HEK293 (cell line): ENCODE results near the gene ZNF488.

Experiments used
- CTCF ChIA-PET: fragments of 350-600 bp; formaldehyde crosslinking; extraction: SDS; loops from one replicate; lab custom pipeline; 2021; ENCODE audit warnings: antibody characterized with exemption; lab: Yijun Ruan, JAX
- POLR2A ChIA-PET: fragments of 300-600 bp; formaldehyde crosslinking; extraction: SDS; loops from one replicate; lab custom pipeline; 2020; ENCODE audit warnings: antibody characterized with exemption, inconsistent platforms; lab: Yijun Ruan, JAX
- H3K27ac ChIP-seq: fragments of 200-500 bp; sonication (Bioruptor generic); 2 replicates; pipeline ENCODE4 v1.5.1; 2014; ENCODE audit warnings: low read depth, low read length, control low read depth, inconsistent platforms; ENCODE audit errors: extremely low read depth
- H3K36me3 ChIP-seq, 2 experiments: fragments of 200-500 bp in 1 of 2; sonication (Bioruptor generic) in 1 of 2; 1 replicate in 1 of 2; 2 replicates in 1 of 2; pipeline ENCODE4 v1.5.1; 2014 to 2017; ENCODE audit warnings: inconsistent platforms in 2 of 2, low read length in 2 of 2; ENCODE audit not compliant: control insufficient read depth in 2 of 2, insufficient read depth in 1 of 2
- H3K4me1 ChIP-seq: fragments of 200-500 bp; sonication (Bioruptor generic); 2 replicates; pipeline ENCODE4 v1.5.1; 2014; ENCODE audit warnings: mild to moderate bottlenecking, low read length, inconsistent platforms; ENCODE audit not compliant: control insufficient read depth, insufficient read depth
- H3K4me3 ChIP-seq: 2 replicates; pipeline ENCODE4 v1.5.1; 2011; ENCODE audit warnings: low read depth, mild to moderate bottlenecking, control low read depth, low read length, moderate library complexity
- H3K9me3 ChIP-seq: fragments of 200-500 bp; sonication (Bioruptor generic); 2 replicates; pipeline ENCODE4 v1.5.1; 2014; ENCODE audit warnings: low read depth, low read length, inconsistent platforms; ENCODE audit not compliant: control insufficient read depth, insufficient read depth
- ELK4 ChIP-seq: IDR thresholded peaks from 2 replicates; pipeline ENCODE4 v1.6.1; 2011; ENCODE audit warnings: mild to moderate bottlenecking, low read depth, low read length, borderline replicate concordance
- GLIS2 ChIP-seq: fragments of 450-650 bp; formaldehyde crosslinking; IDR thresholded peaks from 2 replicates; pipeline ENCODE4 v1.5.1; 2016; ENCODE audit warnings: missing biosample characterization, missing genetic modification characterization
- KLF1 ChIP-seq: fragments of 450-650 bp; formaldehyde crosslinking; IDR thresholded peaks from 2 replicates; pipeline ENCODE4 v1.5.1; 2016; ENCODE audit warnings: missing biosample characterization, missing genetic modification characterization
- KLF16 ChIP-seq: fragments of 450-650 bp; formaldehyde crosslinking; IDR thresholded peaks from 2 replicates; pipeline ENCODE4 v1.5.1; 2017; ENCODE audit warnings: missing biosample characterization, missing genetic modification characterization
- MZF1 ChIP-seq: fragments of 450-650 bp; formaldehyde crosslinking; IDR thresholded peaks from 2 replicates; pipeline ENCODE4 v1.5.1; 2017; ENCODE audit warnings: missing biosample characterization, missing genetic modification characterization, borderline replicate concordance
- REPIN1 ChIP-seq: fragments of 450-650 bp; formaldehyde crosslinking; IDR thresholded peaks from 2 replicates; pipeline ENCODE4 v1.5.1; 2017; ENCODE audit warnings: missing biosample characterization, missing genetic modification characterization, low read depth
- ZBTB6 ChIP-seq: fragments of 450-650 bp; formaldehyde crosslinking; IDR thresholded peaks from 2 replicates; pipeline ENCODE4 v1.5.1; 2017; ENCODE audit warnings: missing biosample characterization, missing genetic modification characterization
- ZNF114 ChIP-seq: fragments of 450-650 bp; formaldehyde crosslinking; IDR thresholded peaks from 2 replicates; pipeline ENCODE4 v1.5.0; 2017; ENCODE audit warnings: missing biosample characterization, missing genetic modification characterization
- ZNF18 ChIP-seq: fragments of 450-650 bp; formaldehyde crosslinking; IDR thresholded peaks from 2 replicates; pipeline ENCODE4 v1.5.1; 2016; ENCODE audit warnings: missing biosample characterization, missing genetic modification characterization
- ZNF184 ChIP-seq: fragments of 450-650 bp; IDR thresholded peaks from 2 replicates; pipeline ENCODE4 v1.5.1; 2018; ENCODE audit warnings: missing biosample characterization, mild to moderate bottlenecking, missing genetic modification characterization
- ZNF274 ChIP-seq, 2 experiments: fragments of 200-500 bp in 1 of 2; fragments of 450-650 bp in 1 of 2; sonication (Bioruptor generic) in 1 of 2; formaldehyde crosslinking in 1 of 2; IDR thresholded peaks; 2 replicates each; pipeline versions ENCODE4 v1.5.1 to v1.6.1; 2014 to 2016; ENCODE audit warnings: borderline replicate concordance in 1 of 2, inconsistent platforms in 1 of 2, low read length in 1 of 2, missing biosample characterization in 1 of 2, missing genetic modification characterization in 1 of 2
- ZNF311 ChIP-seq: fragments of 450-650 bp; formaldehyde crosslinking; IDR thresholded peaks from 2 replicates; pipeline ENCODE4 v1.5.1; 2017; ENCODE audit warnings: missing biosample characterization, missing genetic modification characterization, borderline replicate concordance
- ZNF398 ChIP-seq: fragments of 450-650 bp; formaldehyde crosslinking; IDR thresholded peaks from 2 replicates; pipeline ENCODE4 v1.5.1; 2017; ENCODE audit warnings: missing biosample characterization, missing genetic modification characterization
- ZNF518A ChIP-seq: fragments of 450-650 bp; formaldehyde crosslinking; conservative IDR thresholded peaks from 2 replicates; pipeline ENCODE4 v1.5.1; 2016; ENCODE audit warnings: low read depth, missing biosample characterization, missing genetic modification characterization
- ZNF529 ChIP-seq: fragments of 450-650 bp; formaldehyde crosslinking; IDR thresholded peaks from 2 replicates; pipeline ENCODE4 v1.5.1; 2017; ENCODE audit warnings: missing genetic modification characterization, missing biosample characterization; ENCODE audit not compliant: insufficient replicate concordance
- ZNF548 ChIP-seq: fragments of 450-650 bp; formaldehyde crosslinking; IDR thresholded peaks from 2 replicates; pipeline ENCODE4 v1.5.1; 2016; ENCODE audit warnings: missing biosample characterization, missing genetic modification characterization
- ZNF561 ChIP-seq: fragments of 450-650 bp; IDR thresholded peaks from 2 replicates; pipeline ENCODE4 v1.5.1; 2018; ENCODE audit warnings: missing biosample characterization, missing genetic modification characterization, borderline replicate concordance
- ZNF600 ChIP-seq: fragments of 450-650 bp; formaldehyde crosslinking; IDR thresholded peaks from 2 replicates; pipeline ENCODE4 v1.5.1; 2016; ENCODE audit warnings: missing biosample characterization, missing genetic modification characterization
- ZNF639 ChIP-seq: fragments of 450-650 bp; formaldehyde crosslinking; IDR thresholded peaks from 2 replicates; pipeline ENCODE4 v1.5.1; 2016; ENCODE audit warnings: missing biosample characterization, missing genetic modification characterization
- ZSCAN5A ChIP-seq: fragments of 450-650 bp; formaldehyde crosslinking; IDR thresholded peaks from 2 replicates; pipeline ENCODE4 v1.5.1; 2016; ENCODE audit warnings: missing biosample characterization, missing genetic modification characterization

The ZNF488 gene

GRCh38 chr10:47326927-47327330, 57.2 kb downstream of the ZNF488 start:
- POLR2A ChIA-PET = no interaction called here
- no peak overlapping the region for H3K4me3 ChIP-seq
- TF ChIP-seq ZNF639 (tag by site-specific recombination) (no peak), ZNF114 (no peak), GLIS2 (no peak), KLF16 (no peak), ZNF184 (tag by site-specific recombination) (no peak), ZSCAN5A (tag by site-specific recombination) (no peak), KLF1 (tag by site-specific recombination) (no peak), ZNF518A (tag by site-specific recombination) (no peak), ZNF274 (IDR thresholded peaks at IDR 0.05; ENCODE audit: low read length) (no peak), ZNF274 (tag by site-specific recombination; IDR thresholded peaks at IDR 0.05; ENCODE audit: borderline replicate concordance) (no peak), ZNF600 (tag by site-specific recombination) (no peak), ZBTB6 (no peak), ZNF18 (tag by site-specific recombination) (no peak), ELK4 (no peak), ZNF311 (tag by site-specific recombination) (no peak), ZNF398 (tag by site-specific recombination) (no peak), ZNF529 (tag by site-specific recombination) (no peak), ZNF561 (no peak), ZNF548 (tag by site-specific recombination) (no peak), REPIN1 (no peak), MZF1 (no peak)
- no peaks in the 10 kb centered on the region for H3K36me3 ChIP-seq
- no peak overlapping the region for H3K27ac ChIP-seq
- no peaks in the 10 kb centered on the region for H3K9me3 ChIP-seq
- no peaks in the 10 kb centered on the region for H3K4me1 ChIP-seq
- CTCF ChIA-PET = no interaction called here
